ENCODE data around the gene CMKLR1.

CMKLR1 gene

GRCh38 chr12:108317308-108318234 is 21.5 kb downstream of the CMKLR1 start:
- no peak for DNase-seq (ENCODE audit: low read depth in 2 of 2, low spot score in 1 of 2)

GRCh38 chr12:108316176-108317086 is 22.7 kb downstream of the CMKLR1 start:
- no peak for DNase-seq (ENCODE audit: low read depth in 2 of 2, low spot score in 1 of 2)

- no peak for DNase-seq (ENCODE audit: low read depth in 2 of 2, low spot score in 1 of 2)
Measured at GRCh38 chr12:108315486-108316105, 23.5 kb downstream of the CMKLR1 start.

GRCh38 chr12:108313606-108314351 is 25.3 kb downstream of the CMKLR1 start:
- DNase-seq (ENCODE audit: low read depth in 2 of 2, low spot score in 1 of 2) = no peak

- DNase-seq (ENCODE audit: low read depth in 2 of 2, low spot score in 1 of 2) = no peak
Measured at GRCh38 chr12:108313241-108313605, 25.9 kb downstream of the CMKLR1 start.

GRCh38 chr12:108312693-108313189 is 26.4 kb downstream of the CMKLR1 start:
- DNase-seq (ENCODE audit: low read depth in 2 of 2, low spot score in 1 of 2) = no peak

- DNase-seq (ENCODE audit: low read depth in 2 of 2, low spot score in 1 of 2) = no peak
Measured at GRCh38 chr12:108312073-108312659, 26.9 kb downstream of the CMKLR1 start.

GRCh38 chr12:108311605-108312004 is 27.5 kb downstream of the CMKLR1 start:
- no peak for DNase-seq (ENCODE audit: low read depth in 2 of 2, low spot score in 1 of 2)

- no peak for DNase-seq (ENCODE audit: low read depth in 2 of 2, low spot score in 1 of 2)
Measured at GRCh38 chr12:108310489-108310888, 28.6 kb downstream of the CMKLR1 start.

- DNase-seq (ENCODE audit: low read depth in 2 of 2, low spot score in 1 of 2) = no peak
Measured at GRCh38 chr12:108309674-108310312, 29.3 kb downstream of the CMKLR1 start.

- no peak for DNase-seq (ENCODE audit: low read depth in 2 of 2, low spot score in 1 of 2)
Measured at GRCh38 chr12:108308395-108309085, 30.6 kb downstream of the CMKLR1 start.

- DNase-seq (ENCODE audit: low read depth in 2 of 2, low spot score in 1 of 2) = no peak
Measured at GRCh38 chr12:108307006-108307405, 32.1 kb downstream of the CMKLR1 start.

GRCh38 chr12:108306506-108306905 is 32.6 kb downstream of the CMKLR1 start:
- no peak for DNase-seq (ENCODE audit: low read depth in 2 of 2, low spot score in 1 of 2)

GRCh38 chr12:108305991-108306501 is 33.1 kb downstream of the CMKLR1 start:
- no peak for DNase-seq (ENCODE audit: low read depth in 2 of 2, low spot score in 1 of 2)

GRCh38 chr12:108305520-108305919 is 33.6 kb downstream of the CMKLR1 start:
- no peak for DNase-seq (ENCODE audit: low read depth in 2 of 2, low spot score in 1 of 2)

GRCh38 chr12:108304633-108305032 is 34.5 kb downstream of the CMKLR1 start:
- no peak for DNase-seq (ENCODE audit: low read depth in 2 of 2, low spot score in 1 of 2)

GRCh38 chr12:108303703-108304102 is 35.4 kb downstream of the CMKLR1 start:
- DNase-seq (ENCODE audit: low read depth in 2 of 2, low spot score in 1 of 2) = no peak

GRCh38 chr12:108302403-108303311 is 36.5 kb downstream of the CMKLR1 start:
- DNase-seq (ENCODE audit: low read depth in 2 of 2, low spot score in 1 of 2) = no peak

Measured in stimulated activated CD8-positive, alpha-beta memory T cell treated with anti-CD3 and anti-CD28 coated beads, Interleukin-4, amount 100 ng/mL, for 4 hours (primary cell).